ENCODE data around the gene VWA8. TPM values are rescaled to one million over a fixed set of nuclear protein-coding genes. Genes with fewer than 3 reads are reported as not detected.

The VWA8 gene
- total and polyA plus RNA-seq, 2 of the 8 experiments (the other 6 are each of a cell fraction or from before 2014, with no cell fraction given), result 5.9 to 19.6 TPM

GRCh38 chr13:41616151-41616550 is 344.8 kb downstream of the VWA8 start:
- no peak overlapping the region for H2BK15ac ChIP-seq (ENCODE audit: low read length)
- no peak overlapping the region for H2BK5ac ChIP-seq (ENCODE audit: low read depth, low read length)
- no peaks in the 10 kb centered on the region for H3K9me3 ChIP-seq (ENCODE audit: insufficient read depth in 2 of 2, low read depth in 1 of 2, low read length in 1 of 2)
- H2BK20ac ChIP-seq (ENCODE audit: low read length), result no peak overlapping the region
- WGBS, 2 experiments (ENCODE audit: extremely low coverage in 1 of 2, insufficient coverage in 1 of 2, insufficient read length in 1 of 2, insufficient replicate concordance in 2 of 2, low coverage in 1 of 2, low lambda C conversion rate in 2 of 2, missing lambda C conversion rate in 1 of 2), result 83% methylated on average over 3 of the region's 3 CpGs; no CpG with 5 or more reads in 1 of the 2 experiments
- FAIRE-seq (no peak), DNase-seq (ENCODE audit: low read depth in 1 of 2, low spot score in 2 of 2) (no peak)
- H4K20me1 ChIP-seq (replicated peaks in 1 of 2; ENCODE audit: control insufficient read depth in 1 of 2, insufficient read depth in 2 of 2, low read length in 2 of 2), result no peaks in the 10 kb centered on the region
- H4K8ac ChIP-seq (ENCODE audit: extremely low read depth, insufficient read depth, low read length), result no peak overlapping the region
- H3K27me3 ChIP-seq (replicated peaks in 1 of 4; ENCODE audit: control insufficient read depth in 3 of 4, extremely low read depth in 1 of 4, insufficient read depth in 3 of 4, low read length in 3 of 4), result no peaks in the 10 kb centered on the region
- ChIA-PET CTCF (ENCODE audit: partially characterized antibody) (interaction anchor here (0.8 to 1.4 kb wide), 3 partner anchors 18 to 47 kb away, joined by 3 to 5 read pairs (median 3); no protein-coding TSS in a partner anchor), POLR2A (ENCODE audit: partially characterized antibody) (no interaction called here)
- no peak overlapping the region for H3K14ac ChIP-seq (ENCODE audit: insufficient read length)
- H3K79me1 ChIP-seq (ENCODE audit: low read depth, low read length), result no peaks in the 10 kb centered on the region
- no peaks in the 10 kb centered on the region for H3K23me2 ChIP-seq (ENCODE audit: low read depth, low read length)
- H3K9ac ChIP-seq (replicated peaks in 1 of 4; ENCODE audit: extremely low read depth in 1 of 4, low read depth in 3 of 4, low read length in 3 of 4), result no peak overlapping the region
- no peak overlapping the region for H3K4ac ChIP-seq (replicated peaks; ENCODE audit: insufficient read length, low read depth, low read length)
- no peak overlapping the region for H4K5ac ChIP-seq (ENCODE audit: insufficient read length, low read depth, low read length)
- no peak overlapping the region for H3K27ac ChIP-seq (ENCODE audit: low read depth, low read length)
- no peak overlapping the region for H2BK12ac ChIP-seq (ENCODE audit: low read depth, low read length)
- no peak overlapping the region for H3K4me3 ChIP-seq (ENCODE audit: extremely low read depth in 1 of 4, insufficient read depth in 2 of 4, low read depth in 3 of 4, low read length in 4 of 4)
- H4K91ac ChIP-seq (replicated peaks; ENCODE audit: insufficient read length, low read length), result no peak overlapping the region
- no peaks in the 10 kb centered on the region for H3K79me2 ChIP-seq (ENCODE audit: control insufficient read depth in 1 of 2, insufficient read depth in 2 of 2, low read length in 2 of 2)
- H2AK5ac ChIP-seq (ENCODE audit: low read depth, low read length), result no peak overlapping the region
- H3K23ac ChIP-seq (ENCODE audit: insufficient read length), result no peak overlapping the region
- no peak overlapping the region for H3K18ac ChIP-seq (ENCODE audit: extremely low read depth, low read length)
- H3K4me2 ChIP-seq (ENCODE audit: insufficient read depth in 1 of 2, low read depth in 2 of 2, low read length in 2 of 2), result no peak overlapping the region
- no peaks in the 10 kb centered on the region for H3K36me3 ChIP-seq (ENCODE audit: control insufficient read depth in 2 of 4, insufficient read depth in 4 of 4, low read length in 3 of 4)
- H3K56ac ChIP-seq (replicated peaks; ENCODE audit: insufficient read length, low read depth, low read length), result no peak overlapping the region
- H2AFZ ChIP-seq (ENCODE audit: low read length), result no peak overlapping the region
- no peaks in the 10 kb centered on the region for H3K4me1 ChIP-seq (replicated peaks in 1 of 4; ENCODE audit: control insufficient read depth in 3 of 4, insufficient read depth in 4 of 4, low read length in 3 of 4)
- no peak overlapping the region for H2BK120ac ChIP-seq (replicated peaks; ENCODE audit: low read depth, low read length)
- no peak for TF ChIP-seq SIRT6 (IDR thresholded peaks at IDR 0.05; ENCODE audit: low read length)
- TF ChIP-seq POU5F1 (IDR thresholded peaks at IDR 0.05; ENCODE audit: low read depth, low read length), result no peak
- no peak for TF ChIP-seq BCL11A (IDR thresholded peaks at IDR 0.05; ENCODE audit: low read depth in 2 of 2, low read length in 2 of 2)
- no peak for TF ChIP-seq SAP30 (IDR thresholded peaks at IDR 0.05; ENCODE audit: insufficient read depth, insufficient replicate concordance, low read length)
- no peak for TF ChIP-seq RBBP5 (IDR thresholded peaks at IDR 0.05; ENCODE audit: borderline replicate concordance, low read depth, low read length)
- TF ChIP-seq POLR2AphosphoS5 (IDR thresholded peaks at IDR 0.05; ENCODE audit: low read depth, low read length), result no peak
- no peak for TF ChIP-seq RFX5 (IDR thresholded peaks at IDR 0.05; ENCODE audit: borderline replicate concordance, low read depth, low read length)
- TF ChIP-seq FOSL1 (IDR thresholded peaks at IDR 0.05; ENCODE audit: insufficient read depth, low read depth, low read length), result no peak
- TF ChIP-seq TCF12 (IDR thresholded peaks at IDR 0.05; ENCODE audit: low read depth, low read length), result no peak
- no peak for TF ChIP-seq CREB1 (IDR thresholded peaks at IDR 0.05)
- no peak for TF ChIP-seq ZNF274 (IDR thresholded peaks at IDR 0.05; ENCODE audit: borderline replicate concordance, extremely low read depth, low read length)
- TF ChIP-seq CTCF (IDR thresholded peaks at IDR 0.05; ENCODE audit: control extremely low read depth in 1 of 3, insufficient read depth in 1 of 3, low read depth in 1 of 3, low read length in 3 of 3), result no peak
